ENCODE results near the gene LCLAT1.

Gene LCLAT1

GRCh38 chr2:30677861-30678385 lies 230.9 kb downstream of the LCLAT1 start:
- no peaks in the 10 kb centered on the region for H3K36me3 ChIP-seq (ENCODE audit: control insufficient read depth, low read length)
- H3K79me2 ChIP-seq (ENCODE audit: control insufficient read depth, low read length): no peaks in the 10 kb centered on the region
- no peak overlapping the region for H3K4me3 ChIP-seq (ENCODE audit: low read length)
- no peak overlapping the region for H3K27ac ChIP-seq (ENCODE audit: low read depth, low read length)
- peaks cover 9% of the 10 kb centered on the region for H3K4me1 ChIP-seq (ENCODE audit: control insufficient read depth, low read length)
- no peaks in the 10 kb centered on the region for H3K27me3 ChIP-seq (ENCODE audit: control insufficient read depth, low read length)
- peaks cover 4% of the 10 kb centered on the region; the same call in 1 of the 2 replicates for H3K9me3 ChIP-seq (ENCODE audit: control insufficient read depth, insufficient read depth, low read length)
- TF ChIP-seq, protein P1, sequence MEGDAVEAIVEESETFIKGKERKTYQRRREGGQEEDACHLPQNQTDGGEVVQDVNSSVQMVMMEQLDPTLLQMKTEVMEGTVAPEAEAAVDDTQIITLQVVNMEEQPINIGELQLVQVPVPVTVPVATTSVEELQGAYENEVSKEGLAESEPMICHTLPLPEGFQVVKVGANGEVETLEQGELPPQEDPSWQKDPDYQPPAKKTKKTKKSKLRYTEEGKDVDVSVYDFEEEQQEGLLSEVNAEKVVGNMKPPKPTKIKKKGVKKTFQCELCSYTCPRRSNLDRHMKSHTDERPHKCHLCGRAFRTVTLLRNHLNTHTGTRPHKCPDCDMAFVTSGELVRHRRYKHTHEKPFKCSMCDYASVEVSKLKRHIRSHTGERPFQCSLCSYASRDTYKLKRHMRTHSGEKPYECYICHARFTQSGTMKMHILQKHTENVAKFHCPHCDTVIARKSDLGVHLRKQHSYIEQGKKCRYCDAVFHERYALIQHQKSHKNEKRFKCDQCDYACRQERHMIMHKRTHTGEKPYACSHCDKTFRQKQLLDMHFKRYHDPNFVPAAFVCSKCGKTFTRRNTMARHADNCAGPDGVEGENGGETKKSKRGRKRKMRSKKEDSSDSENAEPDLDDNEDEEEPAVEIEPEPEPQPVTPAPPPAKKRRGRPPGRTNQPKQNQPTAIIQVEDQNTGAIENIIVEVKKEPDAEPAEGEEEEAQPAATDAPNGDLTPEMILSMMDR (IDR thresholded peaks at IDR 0.05; ENCODE audit: low read depth, low read length, poor library complexity, severe bottlenecking): no peak
- TF ChIP-seq EZH2phosphoT487 (IDR thresholded peaks at IDR 0.05; ENCODE audit: borderline replicate concordance, low read length): no peak
- no peak overlapping the region for H3K4me2 ChIP-seq (ENCODE audit: low read length)
- no peaks in the 10 kb centered on the region for H3K9me2 ChIP-seq (replicated peaks; ENCODE audit: control insufficient read depth, low read length)
- no peaks in the 10 kb centered on the region for H4K20me1 ChIP-seq (ENCODE audit: control insufficient read depth, insufficient read depth, low read depth, low read length)
- no peaks in the 10 kb centered on the region for H3F3A ChIP-seq (ENCODE audit: control insufficient read depth, insufficient read depth)

- no peaks in the 10 kb centered on the region for H3K27me3 ChIP-seq (ENCODE audit: control insufficient read depth, low read length)
- H3K36me3 ChIP-seq (ENCODE audit: control insufficient read depth, low read length): no peaks in the 10 kb centered on the region
- H3K4me1 ChIP-seq (ENCODE audit: control insufficient read depth, low read length): peaks cover 16% of the 10 kb centered on the region
- TF ChIP-seq, protein P1 (IDR thresholded peaks at IDR 0.05; ENCODE audit: low read depth, low read length, poor library complexity, severe bottlenecking): no peak
- TF ChIP-seq EZH2phosphoT487 (IDR thresholded peaks at IDR 0.05; ENCODE audit: borderline replicate concordance, low read length): no peak
- no peak overlapping the region for H3K27ac ChIP-seq (ENCODE audit: low read depth, low read length)
- H3K79me2 ChIP-seq (ENCODE audit: control insufficient read depth, low read length): no peaks in the 10 kb centered on the region
- no peaks in the 10 kb centered on the region for H3F3A ChIP-seq (ENCODE audit: control insufficient read depth, insufficient read depth)
- H3K9me2 ChIP-seq (replicated peaks; ENCODE audit: control insufficient read depth, low read length): no peaks in the 10 kb centered on the region
- H3K4me3 ChIP-seq (ENCODE audit: low read length): no peak overlapping the region
- H3K9me3 ChIP-seq (ENCODE audit: control insufficient read depth, insufficient read depth, low read length): no peaks in the 10 kb centered on the region
- no peak overlapping the region for H3K4me2 ChIP-seq (ENCODE audit: low read length)
- no peaks in the 10 kb centered on the region for H4K20me1 ChIP-seq (ENCODE audit: control insufficient read depth, insufficient read depth, low read depth, low read length)
Observed at GRCh38 chr2:30678410-30679137, 231.5 kb downstream of the LCLAT1 start.

DNA sequence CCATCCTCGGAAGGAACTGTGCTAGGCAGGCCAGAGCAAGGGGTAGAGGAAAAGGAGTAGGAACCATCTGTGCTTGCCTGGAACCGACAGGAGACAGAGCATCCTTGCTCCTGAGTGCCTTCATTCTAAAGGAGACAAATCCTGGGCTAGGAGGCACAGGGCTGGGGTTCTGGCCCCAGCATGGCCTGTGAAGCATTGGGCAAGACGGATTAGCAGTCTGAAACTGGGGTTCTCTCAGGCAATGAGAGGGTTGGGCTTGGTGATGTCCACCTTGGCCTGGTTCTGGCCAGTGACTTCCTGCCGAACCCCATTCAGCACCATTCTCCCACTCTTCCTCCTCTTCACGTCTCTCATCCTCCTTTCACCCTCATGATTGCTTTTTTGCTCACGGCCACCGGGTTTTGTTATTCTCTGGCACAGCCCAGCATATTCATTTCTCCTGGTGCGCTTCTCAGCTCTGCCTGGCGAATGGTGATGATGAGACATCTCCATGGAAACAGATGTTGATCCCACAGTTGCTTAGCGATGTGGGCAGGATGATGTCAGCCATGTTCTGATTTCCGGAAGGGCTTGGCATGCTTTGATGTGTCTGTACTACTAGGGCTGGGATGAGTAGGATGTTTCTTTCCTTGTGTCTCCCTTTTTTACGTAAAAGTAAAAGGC lies 232.5 kb downstream of the LCLAT1 start:
- H3K4me1 ChIP-seq (ENCODE audit: control insufficient read depth, low read length): peaks cover 20% of the 10 kb centered on the region
- H3K79me2 ChIP-seq (ENCODE audit: control insufficient read depth, low read length): no peaks in the 10 kb centered on the region
- no peaks in the 10 kb centered on the region for H3K9me2 ChIP-seq (replicated peaks; ENCODE audit: control insufficient read depth, low read length)
- H3K4me3 ChIP-seq (ENCODE audit: low read length): no peak overlapping the region
- H3K9me3 ChIP-seq (ENCODE audit: control insufficient read depth, insufficient read depth, low read length): no peaks in the 10 kb centered on the region
- no peaks in the 10 kb centered on the region for H3K36me3 ChIP-seq (ENCODE audit: control insufficient read depth, low read length)
- H3K4me2 ChIP-seq (ENCODE audit: low read length): no peak overlapping the region
- no peak for TF ChIP-seq EZH2phosphoT487 (IDR thresholded peaks at IDR 0.05; ENCODE audit: borderline replicate concordance, low read length)
- TF ChIP-seq, protein P1 (IDR thresholded peaks at IDR 0.05; ENCODE audit: low read depth, low read length, poor library complexity, severe bottlenecking): no peak
- no peaks in the 10 kb centered on the region for H3K27me3 ChIP-seq (ENCODE audit: control insufficient read depth, low read length)
- no peaks in the 10 kb centered on the region for H4K20me1 ChIP-seq (ENCODE audit: control insufficient read depth, insufficient read depth, low read depth, low read length)
- H3K27ac ChIP-seq (ENCODE audit: low read depth, low read length): no peak overlapping the region
- H3F3A ChIP-seq (ENCODE audit: control insufficient read depth, insufficient read depth): no peaks in the 10 kb centered on the region

Measured in DOHH2 (cell line).